Hippocampal formation (tissue), 2 donors: ENCODE data around the gene SYT11.
"Not testable (repeated sequence)": the region's sequence is repeated elsewhere in the genome, so short reads cannot be mapped to it uniquely, and the experiment has no call there.

Source experiments
- DNase-seq, 2 donors: peaks; one replicate each; lab custom pipeline; 2025; lab: John Stamatoyannopoulos, UW

Gene SYT11

GRCh38 chr1:155859234-155859829, at the start of gene SYT11:
Gene SYT11, plus strand, starts transcription at chr1:155859567. Its CDS starts 195 bp downstream, at chr1:155859762.
- peak; percentile 91 to 98 for DNase-seq

- DNase-seq, result no peak
Measured at GRCh38 chr1:155812878-155813277, 46.5 kb upstream of the SYT11 start.

- no peak for DNase-seq
Measured at GRCh38 chr1:155813672-155814071, 45.7 kb upstream of the SYT11 start.

GRCh38 chr1:155816351-155816750, 43.0 kb upstream of the SYT11 start:
- no peak for DNase-seq

DNA sequence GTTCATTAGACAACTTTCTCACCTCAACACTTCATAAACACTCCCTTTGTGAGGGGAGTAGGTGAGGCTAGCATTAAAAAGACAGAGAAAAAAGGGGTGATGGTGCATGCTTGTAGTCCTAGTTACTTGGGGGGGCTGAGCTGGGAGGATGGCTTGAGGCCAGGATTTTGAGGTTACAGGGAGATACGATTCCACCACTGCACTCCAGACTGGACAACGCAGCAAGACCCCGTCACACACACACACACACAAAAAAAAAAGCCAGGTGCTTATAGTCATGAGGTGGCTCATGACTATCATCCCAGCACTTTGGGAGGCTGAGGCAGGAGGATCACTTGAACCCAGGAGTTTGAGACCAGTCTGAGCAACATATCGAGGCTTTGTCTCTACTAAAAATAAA, 31.9 kb upstream of the SYT11 start:
- DNase-seq, result no peak

DNA sequence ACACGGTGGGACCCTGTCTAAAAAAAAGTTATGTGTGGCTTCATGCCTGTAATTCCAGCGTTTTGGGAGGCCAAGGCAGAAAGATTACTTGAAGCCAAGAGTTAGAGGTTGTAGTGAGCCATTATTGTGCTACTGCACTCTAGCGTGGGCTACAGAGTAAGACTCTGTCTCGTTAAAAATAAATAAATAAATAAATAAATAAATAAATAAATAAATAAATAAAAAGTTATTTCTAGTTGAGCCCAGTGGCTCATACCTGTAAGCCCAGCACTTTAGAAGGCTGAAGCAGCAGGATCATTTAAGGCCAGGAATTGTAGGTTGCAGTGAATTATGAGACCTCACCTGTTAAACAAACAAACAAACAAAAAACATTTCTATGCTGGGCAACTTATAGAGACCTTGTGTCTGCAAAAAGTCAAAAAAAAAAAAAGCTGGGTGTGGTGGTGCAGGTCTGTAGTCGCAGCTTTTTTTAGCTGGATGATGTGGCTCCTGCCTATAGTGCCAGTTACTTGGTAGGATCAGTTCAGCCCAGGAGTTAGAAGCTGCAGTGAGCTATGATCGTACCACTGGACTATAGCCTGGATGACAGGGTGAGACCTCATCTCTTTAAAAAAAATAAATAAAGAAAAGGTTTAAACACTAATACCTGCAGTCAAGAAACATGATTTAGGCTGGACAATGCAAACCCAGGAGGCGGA, 27.9 kb upstream of the SYT11 start:
- DNase-seq, result no peak

DNA sequence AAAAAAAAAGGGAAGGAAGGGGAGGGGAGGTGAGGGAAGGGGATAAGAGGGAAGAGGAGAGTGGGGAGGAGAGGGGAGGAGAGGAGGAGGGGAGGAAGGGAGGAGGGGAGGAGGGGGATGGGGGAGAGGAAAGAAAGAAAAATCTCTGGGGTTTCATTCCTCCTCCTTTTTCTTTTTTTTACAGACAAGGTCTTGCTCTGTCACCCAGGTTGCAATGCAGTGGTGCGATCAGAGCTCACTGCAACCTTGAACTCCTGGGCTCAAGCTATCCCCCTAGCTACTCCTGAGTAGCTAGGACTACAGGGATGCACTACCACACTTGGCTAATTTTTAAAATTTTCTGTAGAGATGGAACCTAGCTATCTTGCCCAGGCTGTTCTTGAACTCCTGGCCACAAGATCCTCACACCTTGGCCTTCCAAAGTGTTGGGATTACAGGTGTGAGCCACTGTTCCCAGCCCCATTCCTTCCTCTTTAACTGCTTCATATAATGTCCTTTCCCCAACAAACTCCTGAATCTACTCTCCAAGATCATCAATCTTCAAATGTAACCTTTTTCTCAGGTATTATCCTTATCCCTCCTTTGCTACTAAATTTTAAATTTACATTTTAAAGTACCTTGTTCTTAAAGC, 25.6 kb upstream of the SYT11 start:
- DNase-seq, result no peak

DNA sequence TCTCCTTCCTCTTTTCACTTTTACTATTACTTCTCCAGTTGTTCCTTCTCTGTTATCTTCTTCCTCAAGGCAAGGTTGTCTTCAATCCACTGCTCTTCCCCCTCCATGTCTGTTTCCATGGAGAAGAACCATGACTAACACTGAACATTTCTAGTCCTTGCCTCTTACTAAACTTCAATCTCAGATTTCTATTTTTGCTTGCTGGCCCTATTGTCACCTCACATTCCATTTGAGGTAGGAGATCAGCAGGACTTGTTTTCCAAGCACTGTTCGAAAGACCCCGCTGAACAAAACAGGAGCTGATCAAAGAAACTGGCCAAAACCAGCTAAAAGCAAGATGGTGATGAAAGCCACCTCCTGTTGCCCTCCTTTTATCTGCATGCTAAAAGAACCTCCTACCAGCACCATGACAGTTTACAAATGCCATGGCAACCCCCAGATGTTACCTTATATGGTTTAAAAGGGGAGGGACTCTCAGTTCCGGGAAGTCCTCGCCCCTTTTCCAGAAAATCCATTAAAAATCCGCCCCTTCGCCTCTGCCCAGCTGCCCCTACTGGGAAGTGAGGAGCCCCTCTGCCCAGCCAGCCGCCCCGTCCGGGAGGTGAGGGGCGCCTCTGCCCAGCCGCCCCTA, 25.0 kb upstream of the SYT11 start:
- DNase-seq, result no peak

DNA sequence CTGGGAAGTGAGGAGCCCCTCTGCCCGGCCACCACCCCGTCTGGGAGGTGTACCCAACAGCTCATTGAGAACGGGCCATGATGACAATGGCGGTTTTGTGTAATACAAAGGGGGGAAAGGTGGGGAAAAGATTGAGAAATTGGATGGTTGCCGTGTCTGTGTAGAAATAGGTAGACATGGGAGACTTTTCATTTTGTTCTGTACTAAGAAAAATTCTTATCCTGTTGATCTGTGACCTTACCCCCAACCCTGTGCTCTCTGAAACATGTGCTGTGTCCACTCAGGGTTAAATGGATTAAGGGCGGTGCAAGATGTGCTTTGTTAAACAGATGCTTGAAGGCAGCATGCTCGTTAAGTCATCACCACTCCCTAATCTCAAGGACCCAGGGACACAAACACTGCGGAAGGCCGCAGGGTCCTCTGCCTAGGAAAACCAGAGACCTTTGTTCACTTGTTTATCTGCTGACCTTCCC, 24.4 kb upstream of the SYT11 start:
- DNase-seq, result not testable (repeated sequence)

DNA sequence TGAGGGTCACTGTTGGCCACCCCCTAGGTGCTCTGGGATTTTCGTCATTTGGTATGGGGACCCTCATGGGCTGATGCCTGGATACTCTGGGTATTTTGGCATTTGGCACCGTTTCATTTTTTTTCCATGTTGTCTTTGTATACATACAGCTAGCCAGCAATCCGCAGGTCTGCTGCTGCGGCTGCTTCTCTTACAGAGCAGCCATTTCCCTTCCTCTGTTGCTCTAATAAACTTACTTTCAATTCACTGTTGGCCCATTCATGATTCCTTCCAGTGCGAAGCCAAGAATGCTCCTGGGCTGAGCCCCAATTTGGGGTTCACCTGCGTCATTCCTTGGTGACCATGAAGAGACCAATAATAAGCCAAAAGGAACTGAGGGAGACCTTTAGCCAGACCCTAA, 23.8 kb upstream of the SYT11 start:
- no peak for DNase-seq

DNA sequence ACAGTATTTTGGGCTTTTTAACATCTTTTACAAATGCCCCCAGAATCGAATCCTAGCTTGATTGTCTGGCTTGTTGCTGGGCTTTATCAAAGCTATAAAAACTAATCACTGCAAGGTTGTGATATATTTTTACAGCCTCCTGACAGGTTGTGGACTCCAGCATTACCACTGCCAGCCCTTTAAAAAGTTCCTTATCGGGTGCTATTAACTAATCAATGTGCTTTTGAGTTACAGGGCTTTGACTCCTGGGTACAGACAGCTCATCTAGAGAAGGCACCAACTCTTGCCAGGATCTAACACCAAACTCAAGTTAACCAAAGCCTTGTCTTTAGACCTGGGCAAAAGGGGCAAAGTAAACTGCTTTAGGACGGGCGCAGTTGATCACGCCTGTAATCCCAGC, 19.0 kb upstream of the SYT11 start:
- DNase-seq, result no peak

DNA sequence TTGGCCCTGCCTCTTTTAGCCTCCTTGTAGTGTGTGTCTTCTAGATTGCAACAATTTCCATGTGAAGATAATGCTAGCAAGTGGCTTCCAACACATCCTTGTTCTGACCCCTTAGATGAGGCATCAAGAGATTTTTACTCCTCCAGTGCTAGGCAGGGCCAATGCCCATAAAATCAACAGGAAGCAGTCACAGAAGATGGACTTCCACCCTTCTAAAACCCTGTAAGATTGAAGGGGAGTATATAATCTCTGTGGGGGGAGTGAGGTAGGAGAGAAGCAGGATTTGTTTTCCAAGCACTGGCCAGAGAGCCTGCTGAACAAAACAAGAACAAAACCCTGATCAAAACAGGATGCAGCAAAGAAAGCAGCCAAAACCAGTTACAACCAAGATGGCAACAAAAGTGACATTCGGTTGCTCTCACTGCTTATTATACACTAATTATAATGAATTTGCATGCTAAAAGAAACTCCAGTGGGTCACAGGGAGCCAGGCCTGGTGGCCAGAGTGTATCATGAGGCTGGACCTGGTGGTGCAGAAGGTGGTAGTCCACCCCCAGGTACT, 14.4 kb upstream of the SYT11 start:
- DNase-seq, result no peak

DNA sequence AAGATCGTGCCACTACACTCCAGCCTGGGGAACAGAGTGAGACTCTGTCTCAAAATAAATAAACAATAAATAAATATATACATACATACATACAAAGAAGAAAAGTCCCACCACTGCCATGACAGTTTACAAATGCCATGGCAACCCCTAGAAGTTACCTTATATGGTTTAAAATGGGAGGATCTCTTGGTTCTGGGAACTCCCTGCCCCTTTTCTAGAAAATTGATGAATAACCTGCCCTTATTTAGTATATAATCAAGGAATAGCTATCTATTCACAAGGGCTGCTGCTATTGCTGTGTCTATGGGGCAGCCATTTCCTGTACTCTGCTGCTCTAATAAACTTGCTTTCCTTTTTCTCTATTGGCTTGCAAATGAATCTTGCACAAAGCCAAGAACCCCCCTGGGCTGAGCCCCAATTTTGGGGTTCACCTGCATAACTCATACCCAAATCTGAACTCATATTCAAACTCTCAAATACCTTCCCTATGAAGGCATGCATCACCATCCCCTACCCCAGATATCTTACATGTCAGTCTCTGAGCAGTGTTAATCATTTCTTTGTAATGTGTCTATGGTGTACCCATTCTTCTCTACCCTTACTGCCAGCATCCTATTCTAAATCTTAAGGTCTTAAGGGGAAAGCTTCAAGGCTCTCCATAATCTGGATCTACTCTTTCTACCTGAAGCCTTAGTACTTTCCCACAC, 11.4 kb upstream of the SYT11 start:
- DNase-seq, result no peak

- no peak for DNase-seq
Measured at GRCh38 chr1:155850345-155850744, 9.0 kb upstream of the SYT11 start.

DNA sequence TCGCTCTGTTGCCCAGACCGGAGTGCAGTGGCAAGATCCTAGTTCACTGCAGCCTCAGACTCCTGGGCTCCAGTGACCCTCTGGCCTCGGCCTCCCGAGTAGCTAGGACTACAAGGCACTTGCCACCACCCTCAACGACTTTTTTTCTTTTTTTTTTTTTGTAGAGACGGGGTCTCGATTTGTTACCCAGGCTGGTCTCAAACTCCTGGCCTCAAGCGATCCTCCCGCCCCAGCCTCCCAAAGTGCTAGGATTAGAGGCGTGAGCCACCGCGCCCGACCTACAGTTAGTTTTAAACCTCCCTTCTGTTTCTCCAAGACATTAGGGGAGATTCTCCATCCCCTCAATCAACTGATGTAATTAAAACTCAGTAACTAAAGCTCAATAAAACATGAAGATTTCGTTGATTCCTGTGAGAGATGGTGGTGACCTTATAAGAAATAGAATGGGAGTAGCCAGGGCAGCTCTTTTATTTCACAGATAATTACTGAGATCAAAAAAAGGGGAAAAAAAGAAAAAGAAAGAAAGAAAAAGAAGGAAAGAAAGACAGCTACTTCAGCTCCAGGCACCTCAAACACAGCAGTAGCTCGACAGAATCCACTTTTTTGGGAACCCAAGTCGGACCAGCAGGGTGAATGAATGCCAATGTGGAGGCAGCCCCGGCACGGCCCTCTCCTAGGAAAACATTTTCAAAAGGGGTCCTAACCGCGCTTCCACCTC, 3.0 kb upstream of the SYT11 start:
- no peak for DNase-seq

- DNase-seq, result peak; percentile 87 to 95
Measured at GRCh38 chr1:155856975-155857930, 2.1 kb upstream of the SYT11 start, which contains the start of gene GON4L. Gene GON4L, minus strand, starts transcription at chr1:155857214. Its CDS starts 3,434 bp downstream, at chr1:155853780.

DNA sequence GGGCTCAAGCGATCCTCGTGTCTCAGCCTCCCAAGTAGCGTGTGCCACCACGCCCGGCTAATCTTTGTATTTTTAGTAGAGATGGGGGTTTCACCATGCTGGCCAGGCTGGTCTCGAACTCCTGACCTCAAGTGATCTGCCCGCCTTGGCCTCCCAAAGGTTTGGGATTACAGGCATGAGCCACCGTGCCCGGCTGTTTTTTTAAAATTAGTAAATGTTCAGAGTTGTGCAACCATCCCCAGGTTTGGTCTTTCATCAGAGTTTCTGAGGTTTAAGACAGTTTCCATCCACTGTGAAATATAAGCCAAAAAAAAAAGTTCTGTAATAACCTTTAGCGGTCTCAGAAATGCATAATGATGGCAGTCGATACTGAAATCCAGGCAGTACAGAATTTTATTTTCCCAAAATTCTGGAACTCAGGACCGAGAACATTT, 550 bp upstream of the SYT11 start:
- no peak for DNase-seq

GRCh38 chr1:155859881-155860871, 809 bp downstream of the SYT11 start:
- peak; percentile 91 to 92 for DNase-seq
